B cell (primary cell): ENCODE results near the gene RASGRF2. TPM values are rescaled to one million over a fixed set of nuclear protein-coding genes. Genes with fewer than 3 reads are reported as not detected.

ENCODE experiments used
- ATAC-seq: fragments of 200-7000 bp; cut with Tn5 transposase; one replicate; pipeline ENCODE4 v1.10.0; 2021; ENCODE audit warnings: low read depth, mild to moderate bottlenecking, moderate number of reproducible peaks, moderate library complexity
- CTCF ChIA-PET: fragments of 350-600 bp; sonication (Branson Sonifier 250); formaldehyde crosslinking; loops from one replicate; lab custom pipeline; 2021; ENCODE audit warnings: antibody characterized with exemption, inconsistent platforms; lab: Charles Lee
- POLR2A ChIA-PET: fragments of 350-600 bp; sonication (Branson Sonifier 250); formaldehyde crosslinking; loops from one replicate; lab custom pipeline; 2021; ENCODE audit warnings: antibody characterized with exemption; lab: Charles Lee
- DNase-seq: peaks from one replicate; pipeline ENCODE4 v3.0.0; 2013
- H2AFZ ChIP-seq: 2 replicates; pipeline ENCODE4 v1.6.1; 2012; ENCODE audit warnings: mild to moderate bottlenecking, low read depth, low read length; ENCODE audit not compliant: insufficient read depth, poor library complexity, severe bottlenecking
- H3K27ac ChIP-seq, 2 donors: 1 replicate in 1 of 2; 2 replicates in 1 of 2; pipeline ENCODE4 v1.5.1; 2012 to 2013; ENCODE audit warnings: low read length in 2 of 2, mild to moderate bottlenecking in 2 of 2, moderate library complexity in 1 of 2
- H3K27me3 ChIP-seq, 4 experiments: fragments of 200-600 bp in 1 of 4; sonication (generic) in 1 of 4; replicated peaks in 1 of 4; 1 replicate in 2 of 4; 2 replicates in 2 of 4; pipeline versions ENCODE4 v1.6.1 to v1.7.0; 2013 to 2016; ENCODE audit warnings: low read length in 3 of 4, mild to moderate bottlenecking in 2 of 4, mixed read lengths in 1 of 4, moderate library complexity in 1 of 4; ENCODE audit not compliant: insufficient read depth in 4 of 4, control insufficient read depth in 3 of 4; ENCODE audit errors: control extremely low read depth in 1 of 4
- H3K36me3 ChIP-seq, 2 experiments: replicated peaks in 1 of 2; 1 replicate in 1 of 2; 2 replicates in 1 of 2; pipeline versions ENCODE4 v1.6.1 to v1.7.1; 2013; ENCODE audit warnings: low read length in 1 of 2; ENCODE audit not compliant: insufficient read depth in 2 of 2, control insufficient read depth in 1 of 2; ENCODE audit errors: control extremely low read depth in 1 of 2, extremely low read depth in 1 of 2
- H3K4me1 ChIP-seq, 2 donors: fragments of 200-600 bp in 1 of 2; sonication (generic) in 1 of 2; 1 replicate in 1 of 2; 2 replicates in 1 of 2; pipeline versions ENCODE4 v1.5.1 to v1.6.1; 2013 to 2017; ENCODE audit warnings: low read length in 2 of 2; ENCODE audit not compliant: control insufficient read depth in 2 of 2, insufficient read depth in 2 of 2
- H3K4me2 ChIP-seq: replicated peaks from 2 replicates; pipeline ENCODE3; 2012; ENCODE audit warnings: mild to moderate bottlenecking, low read depth, low read length; ENCODE audit not compliant: poor library complexity, severe bottlenecking
- H3K4me3 ChIP-seq, 5 experiments: fragments of 200-600 bp in 1 of 5; sonication (generic) in 1 of 5; 1 replicate in 3 of 5; 2 replicates in 2 of 5; pipeline versions ENCODE4 v1.5.1 to v1.7.0; 2011 to 2016; ENCODE audit warnings: low read length in 4 of 5, mild to moderate bottlenecking in 4 of 5, low read depth in 2 of 5, control low read depth in 1 of 5, moderate library complexity in 1 of 5; ENCODE audit not compliant: insufficient read depth in 1 of 5; ENCODE audit errors: control extremely low read depth in 1 of 5, extremely low read depth in 1 of 5
- H3K79me2 ChIP-seq: fragments of 200-600 bp; sonication (generic); one replicate; pipeline ENCODE4 v1.6.0; 2016; ENCODE audit warnings: low read length; ENCODE audit not compliant: control insufficient read depth, insufficient read depth
- H3K9ac ChIP-seq: fragments of 200-600 bp; sonication (generic); 2 replicates; pipeline ENCODE4 v1.6.1; 2017; ENCODE audit warnings: mild to moderate bottlenecking, low read length, moderate library complexity
- H3K9me3 ChIP-seq, 3 donors: one replicate each; pipeline versions ENCODE4 v1.6.1 to v1.7.1; 2013; ENCODE audit warnings: low read length in 2 of 3; ENCODE audit not compliant: control insufficient read depth in 2 of 3, insufficient read depth in 1 of 3; ENCODE audit errors: control extremely low read depth in 1 of 3
- H4K20me1 ChIP-seq: 2 replicates; pipeline ENCODE4 v1.6.0; 2012; ENCODE audit warnings: mild to moderate bottlenecking, low read length; ENCODE audit not compliant: insufficient read depth, control insufficient read depth, poor library complexity, severe bottlenecking
- H3K27ac Mint-ChIP-seq: one replicate; pipeline ENCODE4 v1.8.0; 2021; ENCODE audit warnings: mixed read lengths
- H3K27me3 Mint-ChIP-seq: one replicate; pipeline ENCODE4 v1.8.0; 2021; ENCODE audit warnings: mixed read lengths
- H3K4me1 Mint-ChIP-seq: one replicate; pipeline ENCODE4 v1.8.0; 2021; ENCODE audit warnings: mixed read lengths
- H3K4me3 Mint-ChIP-seq: one replicate; pipeline ENCODE4 v1.8.0; 2021; ENCODE audit warnings: mixed read lengths
- H3K9me3 Mint-ChIP-seq: one replicate; pipeline ENCODE4 v1.8.0; 2022; ENCODE audit warnings: mixed read lengths; ENCODE audit not compliant: insufficient read depth
- EZH2 ChIP-seq: IDR thresholded peaks from 2 replicates; pipeline ENCODE4 v1.6.1; 2012; ENCODE audit warnings: borderline replicate concordance, low read depth, mild to moderate bottlenecking, moderate library complexity, low read length; ENCODE audit not compliant: insufficient read depth, poor library complexity, severe bottlenecking
- WGBS: methylation state at CpG from one replicate; pipeline ENCODE4 v1.1.5; 2013; ENCODE audit warnings: missing lambda C conversion rate; ENCODE audit not compliant: insufficient coverage; 5-methylcytosine and 5-hydroxymethylcytosine counted together
- intact Hi-C: fragments of 100-400 bp; cut with micrococcal nuclease; formaldehyde crosslinking; loops from one replicate; pipeline ENCODE4 v1.10.0; 2022
- polyA plus RNA-seq: library from polyadenylated mRNA; depleted of rRNA; stranded (reverse); fragments of >200 nt; gene quantifications from 2 replicates; pipeline ENCODE4 v1.2.3, GENCODE V29; 2012
- total RNA-seq, 2 donors: library from RNA; stranded (reverse); fragments of 120-200 nt in 1 of 2; gene quantifications; 1 replicate in 1 of 2; 2 replicates in 1 of 2; pipeline versions ENCODE4 v1.2.3 to v1.2.4, GENCODE V29; 2013 to 2022
- TF ChIP-seq, protein P1 (sequence below): fragments of 200-600 bp; IDR thresholded peaks from one replicate; pipeline ENCODE4 v1.8.0; 2022; ENCODE audit warnings: antibody characterized with exemption, mild to moderate bottlenecking

RASGRF2 gene
- total and polyA plus RNA-seq, 2 donors (not counting 1 experiment from before 2014, with no cell fraction given), result 0.04 to 0.37 TPM

DNA sequence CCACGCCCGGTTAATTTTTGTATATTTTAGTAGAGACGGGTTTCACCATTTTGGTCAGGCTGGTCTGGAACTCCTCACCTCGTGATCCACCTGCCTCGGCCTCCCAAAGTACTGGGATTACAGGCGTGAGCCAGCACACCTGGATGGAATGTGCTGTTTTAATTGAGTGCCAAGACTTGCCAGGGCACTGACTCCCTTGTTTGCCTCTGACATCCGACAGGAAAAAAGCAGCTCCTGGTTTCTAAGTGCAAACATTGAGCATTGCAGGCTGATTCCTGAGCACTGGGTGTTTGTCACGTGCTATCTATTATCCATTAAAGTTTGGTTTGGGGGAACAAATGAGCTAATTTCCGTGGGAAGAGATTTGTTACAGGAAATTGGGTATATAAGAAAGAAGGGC is 202.3 kb downstream of the RASGRF2 start:
- no peak overlapping the region for H3K4me2 ChIP-seq
- ChIA-PET CTCF (no interaction called here), POLR2A (no interaction called here)
- no peaks in the 10 kb centered on the region for H3K27me3 ChIP-seq
- Mint-ChIP-seq H3K4me3 (no peak overlapping the region), H3K9me3 (no peaks in the 10 kb centered on the region), H3K27ac (no peak overlapping the region), H3K27me3 (no peaks in the 10 kb centered on the region), H3K4me1 (no peaks in the 10 kb centered on the region)
- H3K27ac ChIP-seq, result no peak overlapping the region
- TF ChIP-seq, protein P1, sequence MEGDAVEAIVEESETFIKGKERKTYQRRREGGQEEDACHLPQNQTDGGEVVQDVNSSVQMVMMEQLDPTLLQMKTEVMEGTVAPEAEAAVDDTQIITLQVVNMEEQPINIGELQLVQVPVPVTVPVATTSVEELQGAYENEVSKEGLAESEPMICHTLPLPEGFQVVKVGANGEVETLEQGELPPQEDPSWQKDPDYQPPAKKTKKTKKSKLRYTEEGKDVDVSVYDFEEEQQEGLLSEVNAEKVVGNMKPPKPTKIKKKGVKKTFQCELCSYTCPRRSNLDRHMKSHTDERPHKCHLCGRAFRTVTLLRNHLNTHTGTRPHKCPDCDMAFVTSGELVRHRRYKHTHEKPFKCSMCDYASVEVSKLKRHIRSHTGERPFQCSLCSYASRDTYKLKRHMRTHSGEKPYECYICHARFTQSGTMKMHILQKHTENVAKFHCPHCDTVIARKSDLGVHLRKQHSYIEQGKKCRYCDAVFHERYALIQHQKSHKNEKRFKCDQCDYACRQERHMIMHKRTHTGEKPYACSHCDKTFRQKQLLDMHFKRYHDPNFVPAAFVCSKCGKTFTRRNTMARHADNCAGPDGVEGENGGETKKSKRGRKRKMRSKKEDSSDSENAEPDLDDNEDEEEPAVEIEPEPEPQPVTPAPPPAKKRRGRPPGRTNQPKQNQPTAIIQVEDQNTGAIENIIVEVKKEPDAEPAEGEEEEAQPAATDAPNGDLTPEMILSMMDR, result no peak
- TF ChIP-seq EZH2, result no peak
- no peaks in the 10 kb centered on the region for H4K20me1 ChIP-seq
- no peak overlapping the region for H3K4me3 ChIP-seq
- DNase-seq (no peak), ATAC-seq (no peak)
- 80% methylated on average over 9 of the region's 9 CpGs for WGBS
- no peaks in the 10 kb centered on the region for H3K4me1 ChIP-seq
- H2AFZ ChIP-seq, result no peak overlapping the region
- no peaks in the 10 kb centered on the region for H3K9me3 ChIP-seq
- intact Hi-C loops, result no loop called here
- no peak overlapping the region for H3K9ac ChIP-seq
- H3K36me3 ChIP-seq, result no peaks in the 10 kb centered on the region
- H3K79me2 ChIP-seq, result no peaks in the 10 kb centered on the region

DNA sequence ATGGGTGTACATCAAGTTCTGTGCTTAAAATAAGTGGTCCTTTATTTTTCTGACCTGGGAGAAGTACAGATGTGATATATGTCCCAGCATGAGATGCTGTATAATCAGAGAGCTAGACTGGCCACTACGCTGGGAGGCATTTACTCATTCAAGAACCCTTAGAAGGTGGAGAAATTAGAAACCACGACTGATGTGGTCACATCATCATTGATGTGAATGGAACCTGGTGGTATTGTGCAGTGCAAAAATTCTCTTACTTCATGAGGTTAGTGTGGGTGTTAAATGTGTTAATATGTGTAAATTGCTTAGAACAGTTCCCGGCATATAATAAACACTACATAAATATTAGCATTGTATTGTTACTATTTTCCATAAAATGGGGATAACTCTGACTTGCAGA is 203.5 kb downstream of the RASGRF2 start:
- H3K4me3 Mint-ChIP-seq, result no peak overlapping the region
- peaks cover 5% of the 10 kb centered on the region for H3K27me3 Mint-ChIP-seq
- Histone ChIP-seq H3K27me3 (no peaks in the 10 kb centered on the region), H3K4me1 (no peaks in the 10 kb centered on the region), H3K4me3 (no peak overlapping the region), H3K27ac (no peak overlapping the region), H3K36me3 (no peaks in the 10 kb centered on the region), H2AFZ (no peak overlapping the region), H3K9me3 (no peaks in the 10 kb centered on the region), H3K9ac (no peak overlapping the region), H3K4me2 (no peak overlapping the region), H4K20me1 (no peaks in the 10 kb centered on the region), H3K79me2 (no peaks in the 10 kb centered on the region)
- no peak overlapping the region for H3K27ac Mint-ChIP-seq
- ChIA-PET POLR2A (no interaction called here), CTCF (interaction anchor here (0.5 kb wide), 1 partner anchor 115 kb away, joined by 3 read pairs; no protein-coding TSS in a partner anchor)
- ATAC-seq, result no peak
- intact Hi-C loops, result no loop called here
- no peak for TF ChIP-seq EZH2
- TF ChIP-seq, protein P1, result no peak
- no peak for DNase-seq
- no CpG with 5 or more reads among the region's 3 CpGs for WGBS
- H3K4me1 Mint-ChIP-seq, result no peaks in the 10 kb centered on the region
- no peaks in the 10 kb centered on the region for H3K9me3 Mint-ChIP-seq
